Measurements from ENCODE around the gene CREG2. TPM values are rescaled to one million over a fixed set of nuclear protein-coding genes. Genes with fewer than 3 reads are reported as not detected.

CREG2 gene
- total and polyA plus RNA-seq, 2 donors (not counting 1 experiment from before 2014, with no cell fraction given), result 0.10 TPM; not detected in 1

DNA sequence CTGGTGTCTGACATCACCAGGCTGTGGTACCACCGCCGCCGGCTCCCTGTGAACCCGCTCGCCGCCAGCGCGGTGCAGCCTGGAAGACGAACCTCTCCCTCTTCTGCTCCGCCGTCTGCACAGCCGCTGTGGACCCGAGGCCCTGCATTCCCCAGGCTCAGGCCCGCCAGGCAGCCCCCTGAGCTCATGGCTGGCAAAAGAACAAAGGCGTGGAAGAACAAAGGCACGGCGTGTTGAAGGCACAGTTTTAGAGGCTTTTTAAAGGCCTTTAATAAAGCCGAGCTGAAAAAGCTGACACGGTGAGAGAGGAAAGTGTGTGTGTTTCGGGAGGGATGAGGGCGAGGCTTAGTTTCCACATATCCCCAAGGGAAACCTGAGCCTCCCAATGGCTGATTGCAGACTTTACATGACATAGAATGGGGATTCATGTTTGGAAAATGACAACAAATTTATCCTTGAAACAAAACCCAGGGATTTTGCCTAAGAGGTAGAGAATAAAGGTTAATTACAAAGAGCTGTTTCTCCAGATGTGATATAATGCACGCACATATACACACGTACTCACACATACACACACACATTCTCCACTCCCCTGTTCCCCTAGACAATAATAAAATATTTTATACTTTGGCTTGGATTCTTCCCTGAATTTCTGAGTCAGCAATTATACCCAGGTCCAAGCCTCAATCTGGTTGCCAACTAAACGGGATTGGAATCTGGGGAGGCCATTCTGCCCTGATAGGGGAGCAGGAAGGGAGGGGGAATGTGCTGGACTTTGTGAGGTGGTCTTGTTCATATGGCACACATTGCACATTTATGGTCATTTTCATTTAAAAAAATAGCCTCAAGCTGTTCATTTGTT lies 47.9 kb upstream of the CREG2 start:
- Mint-ChIP-seq H3K9me3 (ENCODE audit: insufficient read depth) (no peaks in the 10 kb centered on the region), H3K27ac (no peak overlapping the region), H3K4me1 (no peaks in the 10 kb centered on the region), H3K27me3 (no peaks in the 10 kb centered on the region), H3K4me3 (no peak overlapping the region)
- Histone ChIP-seq H3K27me3 (replicated peaks in 1 of 4; ENCODE audit: control extremely low read depth in 1 of 4, control insufficient read depth in 3 of 4, insufficient read depth in 4 of 4, low read length in 3 of 4) (no peaks in the 10 kb centered on the region), H3K9me3 (ENCODE audit: control extremely low read depth in 1 of 3, control insufficient read depth in 2 of 3, insufficient read depth in 1 of 3, low read length in 2 of 3) (peaks cover 0 to 3% (median 0%) of the 10 kb centered on the region in 3 donors), H3K36me3 (replicated peaks in 1 of 2; ENCODE audit: control extremely low read depth in 1 of 2, control insufficient read depth in 1 of 2, extremely low read depth in 1 of 2, insufficient read depth in 2 of 2, low read length in 1 of 2) (no peaks in the 10 kb centered on the region), H3K4me3 (ENCODE audit: control extremely low read depth in 1 of 5, extremely low read depth in 1 of 5, insufficient read depth in 1 of 5, low read depth in 2 of 5, low read length in 4 of 5) (no peak overlapping the region), H2AFZ (ENCODE audit: insufficient read depth, low read depth, low read length, poor library complexity, severe bottlenecking) (no peak overlapping the region), H3K4me2 (replicated peaks; ENCODE audit: low read depth, low read length, poor library complexity, severe bottlenecking) (no peak overlapping the region), H4K20me1 (ENCODE audit: control insufficient read depth, insufficient read depth, low read length, poor library complexity, severe bottlenecking) (no peaks in the 10 kb centered on the region), H3K27ac (ENCODE audit: low read length in 2 of 2) (no peak overlapping the region), H3K9ac (ENCODE audit: low read length) (no peak overlapping the region), H3K4me1 (ENCODE audit: control insufficient read depth in 2 of 2, insufficient read depth in 2 of 2, low read length in 2 of 2) (no peaks in the 10 kb centered on the region), H3K79me2 (ENCODE audit: control insufficient read depth, insufficient read depth, low read length) (no peaks in the 10 kb centered on the region)
- CTCF ChIA-PET, result interaction anchor here (0.8 kb wide), 1 partner anchor 10 kb away, joined by 3 read pairs; no protein-coding TSS in a partner anchor
- ATAC-seq (ENCODE audit: low read depth) (no peak), DNase-seq (no peak)
- TF ChIP-seq EZH2 (IDR thresholded peaks at IDR 0.05; ENCODE audit: borderline replicate concordance, insufficient read depth, low read depth, low read length, poor library complexity, severe bottlenecking), result no peak
- TF ChIP-seq CTCF (IDR thresholded peaks at IDR 0.05), result no peak
- intact Hi-C loops (cut with micrococcal nuclease), result no loop called here
- 91% methylated on average over 16 of the region's 24 CpGs for WGBS (ENCODE audit: insufficient coverage)
- POLR2A ChIA-PET, result no interaction called here

DNA sequence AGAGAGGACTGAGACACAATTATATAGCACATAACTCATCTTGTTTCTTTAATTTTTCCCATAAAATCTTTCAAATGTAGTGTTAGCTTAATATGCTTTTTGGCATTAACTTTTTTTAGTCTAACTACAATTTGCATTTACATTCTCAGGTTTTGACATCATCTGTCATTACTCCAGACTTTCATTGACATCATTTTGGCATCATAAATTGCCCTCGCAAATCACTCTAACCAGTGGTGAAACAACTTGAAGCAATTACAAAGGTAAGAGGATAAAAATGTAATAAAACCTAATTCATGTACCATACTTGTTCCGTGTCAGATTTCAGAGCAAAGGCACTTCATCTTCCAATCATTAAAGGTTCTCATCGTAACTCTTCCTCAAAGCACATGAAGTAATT lies 46.2 kb upstream of the CREG2 start:
- no peak overlapping the region for H3K4me3 Mint-ChIP-seq
- ChIA-PET POLR2A (no interaction called here), CTCF (interaction anchor here (1.2 to 1.6 kb wide), 2 partner anchors 15 to 398 kb away, joined by 4 to 5 read pairs; no protein-coding TSS in a partner anchor)
- H3K27ac ChIP-seq (ENCODE audit: low read length in 2 of 2), result no peak overlapping the region
- no CpG with 5 or more reads among the region's 3 CpGs for WGBS (ENCODE audit: insufficient coverage)
- H3K4me2 ChIP-seq (replicated peaks; ENCODE audit: low read depth, low read length, poor library complexity, severe bottlenecking), result no peak overlapping the region
- ATAC-seq (ENCODE audit: low read depth), result no peak
- no peak overlapping the region for H3K27ac Mint-ChIP-seq
- no peaks in the 10 kb centered on the region for H3K4me1 ChIP-seq (ENCODE audit: control insufficient read depth in 2 of 2, insufficient read depth in 2 of 2, low read length in 2 of 2)
- no peak overlapping the region for H2AFZ ChIP-seq (ENCODE audit: insufficient read depth, low read depth, low read length, poor library complexity, severe bottlenecking)
- H3K4me1 Mint-ChIP-seq, result no peaks in the 10 kb centered on the region
- no peak overlapping the region for H3K9ac ChIP-seq (ENCODE audit: low read length)
- no peaks in the 10 kb centered on the region for H3K79me2 ChIP-seq (ENCODE audit: control insufficient read depth, insufficient read depth, low read length)
- no peak overlapping the region for H3K4me3 ChIP-seq (ENCODE audit: control extremely low read depth in 1 of 5, extremely low read depth in 1 of 5, insufficient read depth in 1 of 5, low read depth in 2 of 5, low read length in 4 of 5)
- no peak for DNase-seq
- H3K27me3 Mint-ChIP-seq, result no peaks in the 10 kb centered on the region
- no peaks in the 10 kb centered on the region for H4K20me1 ChIP-seq (ENCODE audit: control insufficient read depth, insufficient read depth, low read length, poor library complexity, severe bottlenecking)
- no peak for TF ChIP-seq CTCF (IDR thresholded peaks at IDR 0.05)
- no peak for TF ChIP-seq EZH2 (IDR thresholded peaks at IDR 0.05; ENCODE audit: borderline replicate concordance, insufficient read depth, low read depth, low read length, poor library complexity, severe bottlenecking)
- intact Hi-C loops (cut with micrococcal nuclease), result no loop called here
- no peaks in the 10 kb centered on the region for H3K27me3 ChIP-seq (replicated peaks in 1 of 4; ENCODE audit: control extremely low read depth in 1 of 4, control insufficient read depth in 3 of 4, insufficient read depth in 4 of 4, low read length in 3 of 4)
- peaks cover 0 to 3% (median 0%) of the 10 kb centered on the region in 3 donors for H3K9me3 ChIP-seq (ENCODE audit: control extremely low read depth in 1 of 3, control insufficient read depth in 2 of 3, insufficient read depth in 1 of 3, low read length in 2 of 3)
- no peaks in the 10 kb centered on the region for H3K36me3 ChIP-seq (replicated peaks in 1 of 2; ENCODE audit: control extremely low read depth in 1 of 2, control insufficient read depth in 1 of 2, extremely low read depth in 1 of 2, insufficient read depth in 2 of 2, low read length in 1 of 2)
- no peaks in the 10 kb centered on the region for H3K9me3 Mint-ChIP-seq (ENCODE audit: insufficient read depth)

Measured in B cell (primary cell).